Left lobe of liver (tissue), 2 donors: Measurements from ENCODE around the gene MVK. TPM values are rescaled to one million over a fixed set of nuclear protein-coding genes. Genes with fewer than 3 reads are reported as not detected.

ENCODE experiments used
- ATAC-seq: fragments of 200-7000 bp; cut with Tn5 transposase; one replicate; pipeline ENCODE4 v1.9.1; 2020; ENCODE audit warnings: mild to moderate bottlenecking, moderate library complexity
- DNase-seq: peaks from one replicate; pipeline ENCODE4 v3.0.0-alpha.2; 2020; ENCODE audit warnings: low spot score
- total RNA-seq: library from RNA; stranded (reverse); gene quantifications from one replicate; pipeline ENCODE4 v1.2.1, GENCODE V29; 2021
- donor health status: DM: no; HTN: no; CAD: no; lungs with moderate emphysema.
- donor health status: DM: no; HTN: yes; CAD: no.

Gene MVK
- total RNA-seq, 1 donor from 2014 or later = 16.5 TPM

DNA sequence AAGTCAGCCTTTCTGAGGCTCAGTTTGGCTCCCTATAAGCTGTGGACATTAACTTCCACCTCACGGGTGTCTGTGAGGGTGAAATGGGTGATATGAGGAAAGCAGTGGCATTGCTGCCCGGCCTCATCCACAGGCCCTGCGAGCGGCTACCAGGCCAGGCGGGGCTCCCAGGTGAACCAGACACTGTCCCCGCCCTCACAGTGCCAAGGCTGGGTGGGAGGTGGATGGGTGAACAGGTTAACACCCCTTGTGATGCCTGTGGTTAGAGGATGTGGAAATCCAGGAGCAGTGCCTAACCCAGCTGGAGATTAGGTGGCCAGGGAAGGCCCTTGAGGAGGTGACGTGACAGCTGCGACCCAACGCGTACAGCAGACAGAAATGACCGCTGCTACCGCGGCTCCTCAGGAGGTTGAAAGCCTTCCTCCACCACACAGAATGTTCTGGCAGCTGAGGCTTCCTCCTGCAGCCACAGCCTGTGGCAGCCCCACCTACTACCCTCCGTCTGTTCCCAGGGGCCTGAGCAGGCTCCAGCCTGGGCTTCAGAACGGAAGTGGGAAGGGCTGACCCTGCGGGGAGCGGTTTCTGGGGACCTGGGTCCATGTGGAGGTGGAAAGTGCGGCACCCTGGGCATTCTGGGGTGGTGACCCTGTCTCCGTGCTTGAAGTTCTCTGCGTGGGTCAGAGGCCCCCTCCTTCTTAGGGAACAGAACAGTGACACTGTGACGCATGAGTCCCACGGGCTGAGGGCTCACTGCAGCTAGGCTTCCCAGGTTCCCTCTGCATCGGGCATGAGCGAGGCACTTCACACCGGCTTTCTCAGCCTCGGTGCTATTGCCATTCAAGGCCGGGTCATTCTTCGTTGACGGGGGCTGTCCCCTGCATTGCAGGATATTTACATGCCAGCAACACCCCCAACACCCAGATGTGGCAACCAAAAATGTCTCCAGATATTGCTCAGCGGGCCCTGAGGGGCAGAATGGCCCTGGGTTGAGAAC, 10.0 kb upstream of the MVK start:
- no peak for ATAC-seq
- DNase-seq = no peak

DNA sequence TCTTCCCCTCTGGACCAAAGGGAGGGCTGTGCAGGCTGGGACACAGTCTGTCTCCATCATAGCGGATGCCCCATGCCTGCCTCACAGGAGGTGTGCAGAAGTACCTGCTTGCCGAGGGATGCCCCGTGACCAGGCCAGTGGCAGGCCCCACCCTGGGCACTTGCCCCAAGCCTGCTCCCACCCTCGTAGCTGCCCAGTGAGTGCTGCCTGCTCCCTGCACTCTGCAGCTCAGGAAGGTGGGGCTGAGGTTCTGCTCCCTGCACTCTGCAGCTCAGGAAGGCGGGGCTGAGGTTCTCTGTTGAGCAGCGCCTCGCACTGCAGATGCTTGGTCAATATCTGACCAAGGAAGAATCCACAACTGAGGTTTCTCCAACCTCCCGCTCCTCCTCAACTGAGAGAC, 7.2 kb upstream of the MVK start:
- ATAC-seq (no peak), DNase-seq (no peak)

DNA sequence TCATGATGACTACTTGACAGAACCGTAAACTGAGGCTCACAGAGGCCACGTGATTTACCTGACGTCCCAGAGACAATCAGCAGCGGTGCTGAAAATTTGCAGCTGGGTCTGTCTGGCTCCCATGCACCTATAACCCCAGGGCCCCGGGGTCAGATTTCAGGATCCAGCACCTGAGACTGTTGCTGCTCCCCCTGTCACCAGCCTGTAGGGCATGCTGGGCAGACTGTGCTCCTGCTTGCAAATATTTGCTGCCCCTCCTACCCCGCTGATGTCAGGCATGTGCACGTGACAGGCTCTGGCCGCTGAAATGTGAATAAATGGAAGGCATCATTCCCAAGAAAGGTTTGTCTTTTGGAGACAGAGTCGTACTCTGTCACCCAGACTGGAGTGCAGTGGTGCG, 6.3 kb upstream of the MVK start:
- ATAC-seq = peak; percentile 79
- DNase-seq = peak; percentile 82

DNA sequence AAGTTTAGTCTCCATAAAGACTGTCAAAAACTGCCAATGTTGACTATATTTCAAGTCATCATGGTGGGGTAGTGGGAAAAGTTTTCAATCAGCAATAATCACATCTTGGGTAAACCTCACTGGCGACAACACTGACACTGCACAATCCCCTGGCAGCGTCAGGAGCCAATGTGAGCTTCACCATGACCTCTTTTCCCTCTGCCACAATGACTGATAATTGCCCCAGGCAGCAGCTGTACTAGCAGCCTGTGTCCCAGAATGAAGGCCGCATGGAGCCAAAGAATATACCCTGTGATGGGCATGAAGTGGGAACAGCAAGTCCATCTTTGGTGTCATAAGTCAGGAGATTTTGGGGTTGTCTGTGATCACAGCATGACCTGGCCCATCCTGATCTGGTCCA, 5.6 kb upstream of the MVK start:
- ATAC-seq (peak; percentile 58), DNase-seq (no peak)

DNA sequence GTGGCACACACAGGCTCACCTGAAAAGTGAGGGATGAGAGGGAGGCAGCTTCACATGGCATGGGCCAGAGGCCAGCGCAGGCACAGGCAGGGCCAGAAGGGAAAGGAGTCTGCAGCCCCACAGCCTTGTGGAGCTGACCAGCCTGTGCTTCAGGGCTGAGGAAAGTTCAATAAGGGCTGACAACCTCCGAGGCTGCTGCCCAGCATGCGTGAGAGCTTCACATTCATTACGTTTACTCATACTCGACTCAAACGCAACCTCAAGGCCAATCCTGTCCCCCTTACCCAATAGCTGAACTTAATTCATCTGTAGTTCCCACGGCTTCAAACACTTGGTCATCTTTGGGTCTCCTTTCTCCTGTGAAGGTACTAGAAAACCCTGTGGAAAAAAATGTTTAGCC, 5.1 kb upstream of the MVK start:
- DNase-seq = no peak
- ATAC-seq = no peak

DNA sequence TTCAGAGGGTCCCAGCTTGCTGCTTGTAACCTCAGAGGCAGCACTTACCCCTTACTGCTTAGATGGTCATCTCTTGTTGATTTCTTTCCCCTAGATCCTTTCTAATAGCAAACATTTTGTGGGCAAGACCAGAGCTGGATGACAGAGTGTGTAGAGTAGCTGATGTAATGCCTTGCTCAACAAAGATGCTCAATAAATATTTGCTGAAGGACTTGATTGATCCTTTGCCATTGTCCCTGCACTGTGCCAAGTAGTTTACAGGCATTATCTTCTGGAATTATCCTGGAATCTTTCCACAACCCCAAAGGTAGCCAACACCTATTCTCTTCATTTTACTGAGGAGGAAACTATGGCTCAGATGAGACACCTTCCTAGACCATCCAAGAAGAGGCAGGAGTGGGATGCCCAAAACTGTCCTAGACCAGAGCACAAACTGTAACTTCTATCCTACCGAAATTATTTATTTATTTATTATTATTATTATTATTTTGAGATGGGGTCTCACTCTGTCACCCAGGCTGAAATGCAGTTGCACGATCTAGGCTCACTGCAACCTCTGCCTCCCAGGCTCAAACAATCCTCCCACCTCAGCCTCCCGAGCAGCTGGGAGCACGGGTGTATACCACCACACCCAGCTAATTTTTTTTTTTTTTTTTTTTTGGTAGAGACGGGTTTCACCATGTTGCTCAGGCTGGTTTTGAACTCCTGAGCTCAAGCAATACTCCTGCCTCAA, 1.7 kb upstream of the MVK start:
- peak; percentile 10 for ATAC-seq
- DNase-seq = peak; percentile 74

DNA sequence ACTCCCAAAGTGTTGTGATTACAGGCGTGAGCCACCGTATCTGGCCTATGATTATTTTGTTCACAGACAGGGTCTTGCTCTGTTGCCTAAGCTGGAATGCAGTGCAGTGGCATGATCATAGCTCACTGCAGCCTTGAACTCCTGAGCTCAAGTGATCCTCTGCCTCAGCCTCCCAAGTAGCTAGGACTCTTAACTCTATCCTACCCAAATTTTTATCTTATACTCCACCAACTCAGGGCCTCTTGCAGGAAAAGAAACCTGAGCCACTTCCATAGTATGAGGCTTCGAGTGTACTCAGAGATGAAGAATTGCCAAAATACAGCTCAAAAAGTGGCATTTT, 1.1 kb upstream of the MVK start:
- DNase-seq = no peak
- no peak for ATAC-seq

DNA sequence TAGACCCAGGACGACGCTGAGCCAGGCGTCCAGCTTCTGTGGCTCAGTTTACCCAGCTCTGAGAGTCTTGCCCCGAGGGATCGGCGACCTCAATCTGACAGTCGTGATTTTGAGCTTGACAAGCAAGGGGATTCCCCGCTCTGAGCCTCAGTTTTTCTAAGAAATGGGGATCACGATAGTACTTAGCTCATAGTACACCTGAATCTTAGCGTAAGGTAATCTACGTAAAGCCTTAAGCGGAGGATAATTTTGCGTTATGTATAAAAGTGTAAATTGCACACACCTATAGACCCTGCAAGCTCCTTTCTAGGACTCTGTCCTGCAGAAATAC, 285 bp downstream of the MVK start:
- ATAC-seq = no peak
- no peak for DNase-seq

DNA sequence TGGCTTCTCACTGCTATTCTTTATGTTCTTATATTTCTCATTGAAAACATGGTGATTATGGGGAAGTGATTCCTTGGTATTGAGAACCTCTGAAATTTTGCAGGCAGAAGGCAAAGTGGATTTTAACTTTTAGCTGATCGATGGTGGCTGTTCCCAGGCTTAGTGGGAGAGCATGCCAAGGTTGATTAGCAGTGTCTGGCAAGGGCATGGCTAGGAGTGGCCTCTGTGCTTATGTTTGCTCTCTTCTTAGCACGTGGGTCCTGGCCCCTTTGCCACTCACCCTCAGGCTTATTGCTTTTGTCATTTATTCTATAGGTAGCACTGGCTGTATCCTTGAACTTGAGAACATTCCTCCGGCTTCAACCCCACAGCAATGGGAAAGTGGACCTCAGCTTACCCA, 2.1 kb downstream of the MVK start:
- ATAC-seq = peak; percentile 52
- DNase-seq = peak; percentile 84

DNA sequence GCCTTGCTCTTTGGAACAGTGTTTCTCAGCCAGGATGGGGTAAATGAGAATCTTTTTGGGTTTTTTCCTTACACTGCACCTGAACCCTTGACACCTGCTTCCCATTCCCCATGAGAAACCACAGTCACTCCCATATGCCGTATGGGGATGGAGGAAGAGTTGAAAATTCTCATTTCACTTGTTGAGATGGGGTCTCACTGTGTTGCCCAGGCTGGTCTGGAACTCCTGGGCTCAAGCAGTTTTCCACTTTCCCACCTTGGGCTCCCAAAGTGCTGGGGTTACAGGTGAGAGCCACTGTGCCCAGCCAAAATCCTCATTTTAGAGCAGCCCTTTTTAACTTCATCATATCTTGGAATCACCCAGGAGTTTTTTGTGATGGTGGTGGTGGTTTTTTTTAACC, 3.7 kb downstream of the MVK start:
- DNase-seq = no peak
- ATAC-seq = no peak

DNA sequence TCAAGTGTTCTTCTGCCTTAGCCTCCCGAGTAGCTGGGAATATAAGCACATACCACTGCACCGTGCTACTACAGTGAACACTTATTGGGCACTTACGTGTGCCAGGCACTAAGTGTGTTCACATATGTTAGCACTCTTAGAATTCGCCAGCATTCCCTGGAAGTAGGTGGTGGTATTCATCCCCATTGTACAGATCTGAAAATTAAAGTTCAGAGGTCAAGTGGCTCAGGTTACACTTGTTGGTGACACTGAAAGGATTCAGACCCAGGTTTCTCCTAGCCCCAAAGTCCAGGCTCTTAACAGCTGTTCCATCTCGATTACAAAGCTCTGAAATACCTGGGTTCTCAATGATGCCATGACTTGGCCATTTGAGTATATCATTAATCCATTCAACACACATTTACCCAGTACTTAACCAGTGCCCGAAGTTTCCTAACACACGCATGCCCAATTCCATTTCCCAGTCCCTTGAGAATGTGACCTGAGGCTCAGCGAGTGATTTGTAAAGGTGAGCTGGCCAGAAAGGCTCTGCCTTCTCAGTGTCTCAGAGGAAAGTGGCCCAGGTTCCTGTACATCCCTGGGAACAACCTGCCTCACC, 4.8 kb downstream of the MVK start:
- ATAC-seq (peak; percentile 47), DNase-seq (peak; percentile 75)

DNA sequence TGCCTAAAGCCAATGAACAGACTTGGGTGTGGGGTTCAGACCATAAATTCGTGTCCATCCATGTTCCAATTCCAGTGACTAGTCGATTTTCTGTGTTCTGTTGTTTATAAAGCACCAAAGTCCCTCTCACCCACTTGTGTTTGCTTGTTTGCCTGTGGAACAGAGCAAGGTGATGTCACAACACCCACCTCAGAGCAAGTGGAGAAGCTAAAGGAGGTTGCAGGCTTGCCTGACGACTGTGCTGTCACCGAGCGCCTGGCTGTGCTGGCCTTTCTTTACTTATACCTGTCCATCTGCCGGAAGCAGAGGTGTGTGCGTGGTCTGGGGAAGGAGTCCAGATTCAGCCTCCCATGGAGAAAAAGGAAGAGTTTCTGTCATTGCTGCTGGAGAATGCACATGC, 6.0 kb downstream of the MVK start:
- DNase-seq = peak; percentile 59
- peak; percentile 45 for ATAC-seq

DNA sequence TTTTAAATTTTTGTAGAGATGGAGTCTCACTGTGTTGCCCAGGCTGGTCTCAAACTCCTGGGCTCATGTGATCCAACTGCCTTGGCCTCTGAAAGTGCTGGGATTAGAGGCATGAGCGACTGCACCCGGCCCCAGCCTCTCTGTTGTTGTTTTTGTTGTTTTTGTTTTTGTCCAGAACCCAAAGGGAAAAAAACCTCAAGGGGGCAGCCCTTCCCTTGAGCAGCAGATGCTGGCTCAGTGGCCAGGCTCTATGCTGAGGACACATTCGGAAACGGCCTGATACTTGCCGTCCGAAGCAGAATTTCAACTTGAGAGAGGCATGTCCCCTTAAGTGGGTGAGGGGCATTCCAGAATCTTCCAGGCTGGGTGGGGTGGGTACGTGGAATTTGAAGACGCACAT, 6.7 kb downstream of the MVK start:
- DNase-seq = no peak
- ATAC-seq = no peak

DNA sequence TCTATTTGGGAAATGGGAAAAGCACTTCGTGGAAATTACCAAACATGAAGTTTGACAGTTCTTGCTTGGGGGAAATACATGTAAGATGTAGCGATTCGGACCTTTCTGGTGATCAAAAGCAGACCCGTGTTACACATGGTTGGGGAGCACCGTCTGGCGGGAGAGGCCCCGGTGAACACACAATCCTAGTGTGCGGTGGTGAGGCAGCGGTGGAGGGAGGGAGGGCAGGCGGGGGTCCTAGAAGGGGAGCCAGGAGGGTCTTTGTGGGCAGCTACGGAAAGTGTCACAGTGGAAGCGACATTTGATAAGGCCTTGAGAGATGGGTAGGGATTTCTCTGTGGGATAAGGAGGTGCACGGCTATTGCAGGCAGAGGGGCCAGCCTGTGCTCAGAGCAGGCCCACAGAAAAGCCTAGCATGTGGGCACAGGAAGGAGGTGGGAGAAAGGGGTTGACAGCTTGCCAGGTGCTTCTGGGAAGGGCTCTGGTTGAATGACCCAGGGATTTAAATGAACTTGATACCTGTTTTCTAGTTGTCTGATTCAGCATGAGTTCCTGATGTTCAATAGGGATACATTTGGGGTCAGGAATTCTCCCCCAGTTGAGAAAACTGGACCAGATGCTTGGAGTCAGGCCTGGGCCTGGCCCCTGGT, 7.2 kb downstream of the MVK start:
- ATAC-seq = no peak
- DNase-seq = no peak

DNA sequence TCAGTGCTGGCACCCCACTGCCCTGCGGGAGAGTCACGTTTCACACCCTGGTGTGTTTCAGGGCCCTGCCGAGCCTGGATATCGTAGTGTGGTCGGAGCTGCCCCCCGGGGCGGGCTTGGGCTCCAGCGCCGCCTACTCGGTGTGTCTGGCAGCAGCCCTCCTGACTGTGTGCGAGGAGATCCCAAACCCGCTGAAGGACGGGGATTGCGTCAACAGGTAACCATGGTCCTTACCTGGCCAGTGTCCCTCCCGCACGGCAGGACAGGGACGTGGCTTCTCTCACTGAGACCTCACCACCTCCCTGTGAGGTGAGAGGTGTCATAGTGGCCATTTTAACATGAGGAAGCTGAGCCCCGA, 7.7 kb downstream of the MVK start:
- no peak for ATAC-seq
- DNase-seq = no peak

DNA sequence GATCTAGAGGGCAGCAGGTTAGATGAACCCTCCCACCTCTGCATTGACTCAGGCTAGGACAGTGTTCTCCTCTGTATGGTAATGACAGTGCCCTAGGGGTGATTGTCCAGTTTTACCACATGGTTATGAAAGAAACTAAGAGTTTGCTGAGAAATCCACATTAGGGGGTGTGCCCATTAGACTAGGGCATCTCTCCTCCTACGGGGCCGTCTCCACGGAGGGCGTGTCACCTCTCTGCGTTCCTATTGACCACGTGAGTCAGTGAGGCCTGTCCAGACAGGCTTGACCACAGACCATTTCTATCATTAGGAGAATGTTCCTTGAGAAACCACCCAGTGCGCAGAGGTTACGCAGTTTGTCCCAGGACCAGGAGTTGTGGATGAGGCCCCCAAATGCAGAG, 8.3 kb downstream of the MVK start:
- DNase-seq (no peak), ATAC-seq (no peak)

DNA sequence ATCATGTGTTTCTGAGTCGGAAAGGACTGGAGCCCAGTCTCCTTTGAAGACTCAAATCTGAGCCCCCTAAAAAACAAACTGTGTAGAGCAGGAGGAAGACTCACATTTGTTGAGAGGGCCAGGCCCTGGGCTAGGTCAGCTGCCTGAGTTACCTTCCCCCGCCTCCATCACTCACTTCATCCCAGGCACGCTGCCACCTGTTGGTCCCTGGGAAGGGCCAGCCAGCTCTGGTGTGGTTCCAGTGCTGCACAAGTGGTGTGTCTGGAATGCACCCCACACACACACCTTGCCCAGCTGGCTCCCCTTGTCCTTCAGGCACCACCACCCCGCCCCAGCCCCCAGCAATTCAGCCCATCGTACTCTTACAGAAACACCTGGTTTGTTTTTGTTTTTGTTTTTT, 9.0 kb downstream of the MVK start:
- ATAC-seq (peak; percentile 76), DNase-seq (peak; percentile 81)

DNA sequence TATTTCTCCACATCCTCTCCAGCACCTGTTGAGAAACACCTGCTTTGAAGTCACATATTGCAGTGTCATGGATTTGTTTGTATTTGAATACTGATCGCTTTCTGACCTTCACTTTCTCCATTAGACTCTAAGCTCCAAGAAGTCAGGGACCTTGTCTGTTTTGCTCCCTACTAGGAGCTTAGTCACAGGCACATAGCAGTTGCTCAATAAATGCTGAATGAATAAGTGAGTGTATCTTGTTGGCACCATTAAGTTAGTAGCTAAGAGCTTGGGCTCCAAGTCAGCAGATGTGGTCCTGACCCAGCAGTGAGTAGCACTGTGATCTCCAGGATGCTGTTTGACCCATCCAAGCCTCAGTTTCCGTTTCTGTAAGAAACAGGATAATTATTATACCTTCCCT, 10.1 kb downstream of the MVK start:
- ATAC-seq (no peak), DNase-seq (no peak)

DNA sequence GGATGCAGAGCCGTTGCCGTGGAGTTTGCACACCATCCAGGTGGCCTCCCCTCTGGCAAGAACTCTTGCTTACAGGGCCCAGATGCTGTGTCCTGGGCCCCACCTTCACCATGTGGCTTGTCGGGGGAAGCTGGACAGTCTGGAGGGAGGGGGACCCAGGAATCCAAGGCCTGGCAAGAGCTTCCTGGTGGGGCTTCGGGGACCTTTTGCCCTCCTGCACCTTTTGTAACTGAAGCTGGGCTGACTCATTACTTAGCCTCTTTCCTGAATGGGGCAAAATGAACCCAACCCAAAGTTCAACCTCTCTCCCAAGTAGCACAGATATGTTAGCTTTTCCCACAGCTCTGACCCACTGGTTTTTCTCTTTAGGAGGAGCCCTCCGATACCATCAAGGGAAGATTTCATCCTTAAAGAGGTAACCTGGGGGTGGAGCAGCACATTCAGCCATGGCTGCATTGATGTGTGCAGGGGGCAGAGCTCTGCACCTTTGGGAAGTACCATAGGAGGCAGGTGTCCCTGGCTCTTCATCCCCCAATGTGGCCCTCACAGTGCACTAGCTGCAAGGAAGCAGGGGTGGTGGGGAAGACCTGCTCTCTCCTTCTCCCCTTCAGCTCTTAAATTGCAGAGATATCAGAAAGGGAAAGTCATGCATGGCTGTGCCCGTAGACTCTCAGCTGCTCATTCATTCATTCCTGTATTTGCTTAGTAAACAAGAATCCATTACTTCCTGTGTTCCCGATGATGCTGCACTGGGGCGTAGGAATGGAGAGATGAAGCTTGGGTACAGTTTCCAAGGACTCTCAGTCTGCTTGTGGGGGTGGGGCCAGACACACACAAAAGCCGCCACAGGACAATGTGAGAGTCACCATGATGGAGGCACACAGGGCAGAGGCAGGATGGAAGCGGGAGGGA, 13.0 kb downstream of the MVK start:
- DNase-seq (no peak), ATAC-seq (no peak)

DNA sequence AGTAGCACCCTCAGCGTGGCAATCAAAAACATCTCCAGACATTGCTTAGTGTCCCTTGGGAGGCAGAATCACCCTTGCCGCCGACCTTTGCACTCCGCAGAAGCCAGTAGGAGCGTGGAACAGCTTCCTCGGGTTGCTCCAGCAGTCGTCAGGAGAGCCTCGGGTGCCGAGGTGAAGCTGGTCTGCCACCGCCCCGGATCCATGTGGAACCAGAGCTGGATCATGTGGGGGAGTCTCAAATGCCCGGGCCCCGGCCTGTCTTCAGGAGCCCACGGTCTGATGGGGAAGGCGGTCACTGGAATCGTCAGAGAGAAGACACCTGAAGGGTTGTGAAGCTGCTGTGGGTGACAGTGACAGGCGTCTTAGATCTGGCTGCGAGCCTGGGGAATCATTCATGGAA, 14.3 kb downstream of the MVK start:
- ATAC-seq (no peak), DNase-seq (no peak)
